ENCODE measurements around the gene PROX1.

The PROX1 gene

DNA sequence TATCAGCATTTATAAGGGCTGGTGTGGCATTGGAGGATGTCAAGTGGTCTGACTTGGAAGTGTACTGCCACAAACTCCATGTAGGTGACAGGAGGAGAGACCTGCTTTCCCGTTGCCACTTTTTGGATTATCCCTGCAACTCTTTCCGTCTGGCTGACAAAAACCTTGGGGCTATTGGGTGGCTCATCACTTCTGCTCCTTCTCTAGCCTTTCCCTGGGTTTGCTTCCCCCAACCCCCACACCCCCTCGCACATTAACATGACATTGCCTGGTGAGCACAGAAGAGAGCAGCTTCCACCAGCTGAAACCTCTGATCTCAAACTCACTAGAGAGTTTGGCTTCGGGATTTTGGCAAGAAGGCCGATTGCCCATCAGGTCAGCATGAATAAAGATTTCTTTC is 39.2 kb downstream of the PROX1 start:
- no peak for DNase-seq

DNA sequence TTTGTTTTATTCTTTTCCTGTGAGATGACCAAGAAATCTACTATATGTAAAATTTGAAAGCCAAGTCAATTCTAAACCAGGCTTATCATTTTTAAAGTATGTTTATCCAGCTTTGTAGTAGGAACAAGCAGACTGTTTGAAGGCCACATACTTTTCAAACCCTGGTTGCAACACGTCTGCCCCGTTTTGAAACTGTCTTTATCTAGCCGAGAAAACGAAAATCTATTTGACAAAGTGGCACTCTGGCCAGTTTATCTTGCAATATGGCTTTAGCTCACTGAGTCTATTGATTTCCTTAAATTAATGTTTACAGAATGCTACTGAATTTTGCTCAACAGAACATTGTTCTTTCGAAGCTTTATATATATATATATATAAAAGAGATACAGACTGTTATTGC is 39.7 kb downstream of the PROX1 start:
- no peak for DNase-seq

DNA sequence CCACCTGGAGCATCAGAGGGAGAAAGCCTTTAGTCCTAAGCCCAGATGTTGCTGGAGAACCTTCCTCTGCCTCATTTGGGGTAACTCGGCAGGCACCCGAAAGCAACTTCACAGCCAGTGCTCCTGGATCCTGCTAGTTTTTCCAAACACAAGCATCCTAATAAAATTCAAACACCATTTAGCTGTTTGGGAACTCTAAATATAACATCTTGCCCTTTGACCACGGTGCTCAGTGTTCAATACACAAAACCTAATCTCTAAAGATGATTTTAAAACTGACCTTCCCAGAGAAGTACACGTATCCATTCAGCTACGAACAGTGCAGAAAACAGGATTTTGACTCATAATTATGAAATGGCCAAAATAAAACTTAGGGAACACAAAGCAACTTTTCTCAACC is 40.3 kb downstream of the PROX1 start:
- no peak for DNase-seq

DNA sequence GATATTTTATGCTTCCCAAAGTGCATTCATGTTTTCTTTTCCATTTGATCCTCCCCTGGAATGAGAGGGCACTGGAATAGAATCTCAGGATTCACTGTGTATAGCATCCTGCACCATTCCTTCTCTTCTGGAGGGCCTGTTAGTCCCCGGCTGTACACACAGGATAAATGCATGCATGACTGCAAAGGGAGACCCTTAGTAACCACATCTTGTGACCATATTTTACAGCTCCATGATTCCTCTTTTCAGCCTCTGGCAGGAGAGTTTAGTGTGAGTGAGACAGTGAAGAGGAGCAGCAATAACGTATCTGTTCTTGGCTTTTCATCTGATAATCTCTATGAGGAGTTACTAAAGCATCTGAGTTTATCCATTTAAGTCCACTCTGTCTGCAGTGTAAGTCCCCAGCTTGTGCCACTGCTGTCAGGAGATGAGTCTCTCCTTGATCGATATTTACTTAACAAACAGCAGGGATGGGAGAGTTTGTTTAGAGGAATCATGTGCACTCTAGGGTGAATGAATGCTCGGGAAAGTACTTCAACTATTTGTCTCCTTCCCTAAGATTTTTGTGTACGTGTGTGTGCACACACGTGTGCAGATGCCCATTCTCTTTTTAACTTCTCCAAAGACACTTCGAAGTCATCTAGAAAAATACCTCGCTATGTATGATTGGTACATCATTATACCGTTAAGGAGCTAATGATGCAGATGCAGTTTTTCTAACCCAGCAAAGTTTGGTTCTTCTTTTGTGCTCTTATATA is 41.1 kb downstream of the PROX1 start:
- DNase-seq: no peak

DNA sequence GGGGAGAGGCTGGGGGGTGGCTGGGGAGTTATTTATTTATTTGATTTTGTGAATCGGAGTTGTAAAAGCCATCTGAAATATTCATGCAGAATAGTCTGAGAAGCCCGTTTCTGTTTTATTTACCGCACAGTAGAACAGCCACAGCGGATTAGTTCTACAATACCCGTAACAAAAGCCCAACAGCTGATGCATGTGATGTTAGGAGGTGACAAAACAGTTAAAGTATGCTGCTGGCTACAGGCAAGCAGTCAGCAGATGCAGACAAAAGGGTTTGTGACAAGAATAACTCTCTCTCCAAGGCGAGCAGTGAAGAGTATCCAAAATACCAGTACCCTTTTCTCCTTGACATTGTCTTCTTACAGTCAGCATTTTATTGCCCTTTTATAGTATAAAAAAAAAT is 42.0 kb downstream of the PROX1 start:
- DNase-seq: no peak

DNA sequence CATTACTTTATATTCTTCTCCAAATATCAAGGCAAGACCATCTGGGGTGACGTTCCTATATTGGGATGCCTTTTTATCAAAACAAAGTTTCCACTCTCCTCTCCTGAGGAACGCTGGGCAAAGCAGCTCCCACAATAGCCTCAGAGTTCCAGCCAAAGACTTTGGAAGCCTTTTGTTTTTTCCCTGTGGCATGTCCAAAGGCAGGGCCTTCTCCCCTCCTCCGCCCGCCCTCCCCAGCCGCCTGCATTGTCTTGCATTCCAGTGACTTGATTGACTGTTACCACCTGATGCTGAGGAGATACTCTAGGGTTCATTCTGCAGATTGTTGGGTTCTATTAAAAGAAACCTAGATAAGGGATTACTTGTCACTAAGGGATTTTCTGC is 43.5 kb downstream of the PROX1 start:
- DNase-seq: no peak

DNA sequence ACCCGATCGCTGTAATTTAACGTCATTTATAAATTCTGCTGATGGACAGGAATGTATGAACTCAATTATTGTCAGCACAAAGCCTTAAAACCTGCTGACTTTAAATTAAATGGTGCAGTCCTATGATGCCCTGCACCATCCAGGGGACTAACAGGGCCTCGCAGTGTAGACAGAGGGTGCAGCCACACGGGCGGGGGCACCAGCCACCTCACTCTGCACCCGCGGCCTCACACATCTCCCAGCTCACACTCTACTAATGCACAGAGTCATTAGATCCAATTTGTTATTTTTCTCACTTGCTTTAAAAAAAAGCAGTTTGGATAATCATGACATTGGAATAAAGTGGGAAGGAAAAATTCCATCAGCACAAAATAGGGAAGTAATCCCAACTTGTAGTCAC is 49.7 kb downstream of the PROX1 start:
- DNase-seq: no peak

DNA sequence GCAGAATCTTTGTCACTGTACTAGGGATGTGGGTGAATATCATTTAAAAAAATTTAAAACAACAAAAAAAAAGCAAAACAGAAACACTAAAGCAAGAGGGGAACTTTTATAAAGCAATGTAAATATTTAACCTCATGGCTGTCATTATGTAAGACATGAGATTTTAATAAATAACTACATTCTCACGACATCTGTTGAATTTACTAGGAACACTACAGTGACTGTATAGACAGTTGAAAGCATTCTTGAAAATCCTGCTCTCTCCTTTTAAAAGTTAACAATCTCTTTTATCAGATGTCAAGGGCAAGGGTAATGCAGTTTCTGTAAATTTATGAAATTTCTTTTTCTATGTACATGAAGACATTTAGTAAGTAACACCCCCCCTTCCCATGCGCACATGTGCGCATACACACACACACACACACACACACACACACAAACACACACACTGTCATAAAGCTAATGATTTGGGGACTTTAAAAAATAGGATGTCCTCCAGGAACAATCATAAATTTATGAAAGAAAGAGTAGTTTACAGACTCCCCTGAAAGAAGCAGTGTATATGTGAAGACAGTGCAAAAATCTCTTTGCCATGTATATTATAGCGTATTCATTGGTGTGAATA is 51.7 kb downstream of the PROX1 start:
- DNase-seq: no peak

DNA sequence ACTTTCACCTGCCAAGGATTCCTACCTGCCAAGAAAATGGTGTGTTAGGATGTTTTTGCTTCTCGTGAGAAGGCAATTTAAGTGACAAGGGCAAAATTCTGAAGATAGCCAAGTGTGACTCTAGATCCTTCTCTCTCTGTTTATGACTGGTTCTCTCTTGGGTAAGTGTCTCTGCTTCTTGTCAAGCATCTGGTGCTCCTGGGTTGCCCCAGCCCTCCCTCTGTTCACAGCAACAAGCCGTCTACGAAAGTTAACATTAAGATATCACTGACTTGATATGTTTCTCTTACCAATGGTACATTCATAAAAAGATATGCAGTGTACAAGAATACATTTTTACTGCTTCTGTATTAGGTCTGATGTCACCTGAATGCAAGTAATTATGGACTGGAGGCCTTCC is 55.4 kb downstream of the PROX1 start:
- no peak for DNase-seq

DNA sequence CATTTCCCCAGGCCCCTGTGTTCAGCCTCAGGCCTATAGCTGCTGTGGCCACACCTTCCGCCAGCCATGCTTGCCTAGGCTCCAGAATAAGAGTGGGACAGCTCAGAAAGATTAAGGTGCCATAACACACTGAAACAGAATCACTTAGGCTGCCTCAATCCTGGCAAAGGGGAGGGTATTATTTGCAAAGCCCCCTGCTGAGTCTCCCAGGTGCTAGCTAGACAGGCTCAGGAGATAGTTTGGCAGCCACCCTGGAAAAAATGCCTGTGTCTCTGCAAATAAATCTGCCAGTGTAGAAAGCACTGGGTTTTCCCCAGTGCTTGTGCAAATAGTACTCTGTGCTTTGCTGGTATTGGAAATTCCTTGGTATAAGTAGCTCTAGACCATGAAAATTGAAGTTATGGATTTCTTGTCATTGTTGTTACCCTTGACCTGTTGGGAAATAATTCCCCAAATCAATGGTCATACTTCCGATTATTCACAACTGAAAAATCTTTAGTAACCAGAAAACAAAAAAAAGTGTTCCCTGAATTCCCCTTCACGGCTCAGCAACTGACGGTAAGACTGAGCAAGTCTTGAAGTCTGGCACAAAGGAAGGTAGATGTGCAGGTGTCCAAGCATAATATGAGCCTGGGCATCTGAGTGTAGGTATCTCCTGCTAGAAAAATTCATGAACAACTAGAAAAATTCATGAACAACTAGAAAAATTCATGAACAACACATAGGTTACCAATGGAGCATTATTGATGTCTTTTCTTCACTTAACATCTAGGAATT is 56.9 kb downstream of the PROX1 start:
- DNase-seq: peak; percentile 72

DNA sequence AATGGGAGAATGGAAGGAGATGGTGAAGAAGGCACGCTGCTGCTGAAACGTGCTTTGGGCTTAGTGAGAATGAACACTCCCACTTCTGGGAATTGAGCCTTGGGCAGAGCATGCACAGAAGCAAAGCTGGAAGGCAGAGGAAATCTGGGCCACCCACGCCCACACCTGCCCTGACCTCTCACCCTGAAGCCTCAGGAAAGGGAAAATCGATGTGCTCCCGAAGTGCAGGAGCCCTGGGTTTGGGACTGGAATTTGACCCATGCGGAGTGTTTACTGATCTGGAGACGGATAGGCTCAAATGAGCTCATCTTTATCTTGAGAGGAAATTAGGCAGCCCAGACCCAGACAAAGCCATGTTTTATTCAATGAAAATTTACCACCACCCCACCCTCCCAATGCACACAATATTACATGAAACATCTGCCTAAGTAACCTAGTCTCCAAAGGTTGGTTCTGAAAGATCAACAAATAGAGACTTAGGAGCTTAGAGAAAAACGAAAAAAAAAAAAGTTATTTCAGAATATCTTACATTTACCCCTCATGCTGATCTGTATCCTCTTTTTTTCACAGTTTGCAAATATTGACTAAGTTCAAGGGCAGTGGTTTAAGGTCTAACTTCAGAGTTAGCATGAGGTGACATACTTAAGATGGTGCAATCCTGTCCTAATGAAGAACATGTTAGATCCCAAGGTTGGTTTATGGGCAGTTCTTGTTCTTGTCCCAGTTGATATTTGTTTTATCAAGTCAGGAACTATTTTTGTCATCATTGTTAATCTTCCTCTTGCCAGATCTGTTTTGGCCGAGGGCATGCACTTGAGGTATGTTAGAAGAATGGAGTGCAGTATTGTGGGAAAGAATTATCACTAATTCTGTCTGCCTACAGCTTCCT is 63.0 kb downstream of the PROX1 start:
- DNase-seq: no peak

DNA sequence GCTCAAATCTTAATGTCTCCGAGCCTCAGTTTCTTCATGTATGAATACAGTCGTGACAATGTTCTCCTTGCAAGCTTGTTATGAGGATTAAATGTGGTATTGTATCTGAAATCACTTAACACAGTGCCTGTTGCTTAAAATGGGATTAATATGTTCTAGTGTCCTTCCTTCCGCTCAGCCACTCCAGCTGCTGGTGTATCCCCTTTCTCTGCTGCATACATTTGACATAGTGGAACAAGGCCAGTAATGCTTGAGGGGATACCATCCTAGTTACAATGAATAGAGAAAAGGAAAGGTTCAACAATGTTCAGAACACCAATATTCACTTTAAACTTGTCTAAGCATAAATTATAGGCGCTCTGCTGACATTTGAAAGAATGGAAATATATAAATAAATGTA is 64.0 kb downstream of the PROX1 start:
- no peak for DNase-seq

DNA sequence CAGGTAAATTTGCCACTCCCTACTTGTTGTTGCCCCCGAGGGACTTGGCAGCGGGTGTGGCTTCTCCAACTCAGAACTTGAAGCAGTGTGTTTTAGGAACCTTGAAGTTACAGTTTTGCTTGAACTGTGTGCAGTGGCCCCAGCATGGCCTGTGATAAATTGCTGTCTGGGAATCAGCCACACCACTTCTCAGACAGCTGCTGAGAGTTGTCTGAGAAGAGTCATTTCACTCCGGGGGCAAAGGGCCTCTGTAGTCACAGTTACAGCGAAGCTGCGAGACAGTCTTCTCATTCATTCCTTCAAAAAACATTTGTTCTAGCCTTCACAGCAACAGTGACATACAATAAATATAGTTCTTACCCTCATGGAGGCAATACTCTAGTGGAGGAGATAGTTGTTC is 70.3 kb downstream of the PROX1 start:
- DNase-seq: no peak

DNA sequence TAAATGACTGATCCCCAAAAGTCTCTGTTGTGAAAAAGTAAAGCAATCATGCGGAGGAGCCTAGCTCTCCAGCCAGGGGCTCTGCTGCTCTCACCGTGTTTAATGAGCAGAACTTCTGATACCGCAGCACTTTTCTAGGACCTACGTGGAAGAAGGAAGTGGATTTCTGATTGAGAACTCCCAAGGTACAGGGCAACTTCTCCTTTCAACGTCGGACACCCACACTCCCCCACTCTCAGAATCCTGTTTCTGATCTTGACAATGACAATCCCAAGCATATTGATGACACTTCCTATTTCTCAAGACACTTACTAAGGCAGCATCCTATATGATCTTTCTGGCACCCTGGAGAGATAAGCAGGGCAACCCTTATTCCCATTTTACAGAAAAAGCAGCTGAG is 78.4 kb downstream of the PROX1 start:
- no peak for DNase-seq

DNA sequence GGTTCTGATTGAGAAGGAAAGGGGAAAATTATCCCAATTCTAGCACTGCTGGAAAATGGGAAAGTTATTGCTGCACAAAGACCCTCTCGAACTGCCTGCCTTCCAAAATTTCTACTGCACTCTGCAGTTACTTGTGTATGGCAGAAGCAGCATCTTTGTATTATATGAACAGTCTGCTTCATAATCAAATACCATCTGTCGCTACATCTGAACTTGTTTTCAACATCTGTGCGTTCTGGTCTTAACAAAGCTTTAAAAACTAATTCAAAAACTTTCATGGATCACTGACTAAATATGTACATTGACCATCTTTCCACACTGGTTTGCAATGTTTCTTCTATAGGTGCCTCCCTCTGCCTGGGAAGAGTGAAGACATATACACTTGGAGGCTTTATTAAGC is 79.2 kb downstream of the PROX1 start:
- no peak for DNase-seq

DNA sequence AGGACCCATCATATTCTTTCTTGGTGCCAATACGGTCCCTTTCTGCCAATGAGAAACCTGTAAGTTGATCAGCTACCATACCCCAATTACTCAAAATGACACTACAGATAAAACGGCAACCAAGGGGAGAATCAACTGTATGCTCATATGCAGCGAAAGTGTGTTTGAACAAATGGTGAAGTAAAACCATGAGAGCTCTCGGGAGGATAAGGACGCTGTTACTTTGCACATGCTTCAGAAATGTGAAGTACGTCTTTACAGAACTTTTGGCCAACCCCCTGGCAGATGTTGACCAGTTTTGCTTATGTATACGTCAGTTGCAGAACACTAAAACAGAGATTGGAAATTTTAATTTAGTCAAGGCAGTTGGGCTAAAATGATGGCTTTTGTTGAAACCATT is 79.6 kb downstream of the PROX1 start:
- no peak for DNase-seq

DNA sequence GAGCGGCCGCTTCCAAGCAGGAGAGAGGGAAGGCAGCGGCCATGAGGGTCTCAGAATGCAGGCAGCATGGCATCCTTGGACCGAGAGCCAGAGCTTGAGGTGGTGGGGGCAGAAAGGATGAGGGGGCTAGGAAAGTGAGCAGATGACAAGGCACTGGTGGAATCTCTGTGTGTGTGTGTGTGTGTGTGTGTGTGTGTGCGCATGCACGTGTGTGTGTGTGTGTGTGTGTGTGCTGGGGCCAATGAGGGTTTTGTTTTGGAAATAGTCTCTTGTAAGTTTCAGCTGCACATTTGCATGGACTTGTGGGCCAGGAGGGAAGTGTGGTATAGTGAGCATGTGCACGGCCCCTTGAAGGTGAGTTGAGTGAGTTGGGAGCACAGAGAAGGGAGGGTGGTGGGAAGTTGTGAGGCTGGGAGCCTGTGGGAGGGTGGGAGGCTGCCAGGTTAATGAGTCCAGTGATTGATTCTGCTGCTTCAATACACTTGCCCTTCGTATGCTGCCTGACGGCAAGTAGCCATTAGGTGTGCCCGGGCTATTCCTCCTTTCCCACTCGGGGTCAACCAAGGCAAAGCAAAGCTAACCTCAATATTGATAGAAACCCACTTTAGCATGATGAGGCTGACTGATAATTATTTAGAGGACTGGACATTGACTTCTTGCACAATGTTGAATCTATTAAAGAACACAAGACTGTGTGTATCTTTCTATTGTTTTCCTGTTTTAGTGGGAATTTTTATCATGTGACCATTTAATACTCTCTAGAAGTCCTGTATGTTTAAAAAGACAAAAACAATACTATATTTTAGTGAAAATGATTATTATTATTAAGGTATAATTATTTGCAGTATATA is 80.3 kb downstream of the PROX1 start:
- no peak for DNase-seq

DNA sequence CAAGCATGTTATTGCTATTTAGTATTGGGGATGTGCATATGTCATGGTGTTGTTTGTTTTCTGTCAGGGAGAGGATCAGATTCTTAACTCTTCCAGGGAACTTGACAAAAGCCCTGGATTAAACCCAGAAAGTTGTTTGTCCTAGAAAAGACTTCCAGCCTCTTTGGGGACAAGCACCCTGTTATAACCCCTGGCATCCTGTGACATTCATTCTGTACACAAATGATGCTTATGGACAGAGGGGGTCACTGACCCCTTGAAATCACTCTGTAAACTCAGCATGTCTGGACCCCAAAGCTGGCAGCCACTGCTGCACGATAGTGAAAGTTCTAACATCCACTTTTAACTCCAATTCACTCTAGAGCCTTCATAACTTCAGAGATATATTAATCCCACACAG is 81.2 kb downstream of the PROX1 start:
- no peak for DNase-seq

DNA sequence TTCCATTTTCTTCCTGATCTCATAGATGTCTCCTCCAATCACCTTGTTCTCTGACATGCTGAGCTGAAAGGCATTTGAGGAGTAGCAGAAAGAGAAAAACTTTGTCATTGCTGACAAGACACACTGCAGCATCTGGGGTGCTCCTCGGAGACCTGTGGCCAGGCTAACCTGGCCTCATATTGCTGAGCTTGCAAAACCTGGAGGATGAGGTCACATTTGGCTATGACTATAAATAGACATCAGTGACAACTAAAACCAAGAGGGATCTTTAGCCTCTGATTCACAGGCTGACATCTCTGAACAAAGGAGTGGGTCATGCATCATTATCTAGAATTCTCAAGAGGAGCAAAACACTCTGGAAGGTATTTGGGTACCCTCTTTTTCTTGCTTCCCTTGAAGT is 83.7 kb downstream of the PROX1 start:
- DNase-seq: no peak

DNA sequence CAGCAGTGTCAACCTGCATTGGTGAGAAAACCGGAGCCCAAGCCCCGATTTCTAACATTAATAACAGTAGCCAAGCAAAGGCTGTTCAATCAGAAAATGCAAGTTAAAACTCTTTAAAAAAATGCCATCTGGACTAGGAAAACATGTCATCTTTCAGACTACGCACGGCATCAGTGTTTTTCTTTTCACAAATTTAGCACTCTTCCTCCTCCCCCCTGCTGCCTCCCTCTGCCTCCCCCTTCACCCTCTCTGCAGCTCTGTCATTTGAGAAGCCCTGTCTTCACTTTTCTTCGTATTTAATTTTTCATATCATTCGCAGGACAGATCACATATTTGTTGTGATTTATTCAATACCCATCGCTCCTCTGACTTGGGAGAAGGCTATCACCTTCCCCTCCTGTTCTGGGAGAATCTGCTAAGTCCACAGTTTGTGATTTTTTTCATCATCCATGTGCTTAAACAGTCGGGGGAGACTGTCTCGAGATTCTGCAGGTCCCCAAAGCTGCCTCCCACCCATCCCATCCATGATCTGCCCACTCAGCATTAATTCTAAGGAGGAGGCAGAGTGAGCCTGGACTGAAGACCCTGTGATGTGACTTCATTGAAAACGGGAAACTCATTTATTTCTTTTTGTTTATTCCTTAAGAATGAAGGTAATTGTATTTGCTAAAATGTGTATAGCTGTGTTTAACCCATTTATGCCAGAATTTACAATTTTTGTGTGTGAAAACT is 84.8 kb downstream of the PROX1 start:
- no peak for DNase-seq

DNA sequence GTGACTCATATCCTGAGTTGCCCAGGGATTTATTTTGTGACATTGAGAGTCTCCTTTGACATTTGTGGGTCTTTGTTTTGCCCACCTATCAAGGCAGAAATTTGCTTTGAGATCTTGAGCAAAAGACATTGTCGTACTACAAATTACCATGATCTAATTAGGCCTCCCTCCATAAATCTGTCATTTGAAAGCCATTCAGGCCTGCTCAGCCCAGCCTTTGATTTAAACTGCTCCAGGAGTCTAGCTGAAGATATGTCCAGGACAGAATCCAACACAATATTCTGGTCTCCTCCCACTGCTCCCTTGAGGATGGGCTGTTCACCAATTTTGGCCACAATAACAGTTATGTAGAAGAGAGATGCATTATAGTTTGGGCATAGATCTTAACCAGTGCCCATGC is 86.7 kb downstream of the PROX1 start:
- no peak for DNase-seq
